GM12875 (cell line): ENCODE results near the gene NTNG1.

Source experiments
- H3K4me3 ChIP-seq: one replicate; pipeline ENCODE4 v1.5.1; 2011; ENCODE audit warnings: low read depth, low read length, control low read depth
- TF ChIP-seq, protein P1 (sequence below): IDR thresholded peaks from 2 replicates; pipeline ENCODE4 v1.5.1; 2011; ENCODE audit warnings: low read depth, mild to moderate bottlenecking, control low read depth, inconsistent platforms, low read length, moderate library complexity, borderline replicate concordance; ENCODE audit not compliant: insufficient read depth

NTNG1 gene

DNA sequence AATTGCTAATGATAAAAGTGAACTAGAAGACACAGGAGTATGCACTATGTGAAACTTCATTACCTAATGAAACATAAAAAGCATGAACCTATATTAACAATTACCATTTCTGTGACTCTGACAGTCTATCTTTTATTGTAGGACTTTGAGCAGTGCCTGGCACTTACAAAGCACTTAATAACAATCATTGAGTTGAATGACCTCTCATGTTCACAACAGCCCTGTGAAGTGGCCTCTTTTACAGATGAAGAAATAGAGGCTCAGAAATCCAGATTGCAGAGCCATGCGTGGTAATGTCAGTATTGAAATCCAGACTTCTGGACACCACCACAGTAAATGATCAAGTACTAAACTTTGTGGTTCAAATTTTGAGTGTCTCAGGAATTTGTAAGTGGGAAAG is 326.4 kb downstream of the NTNG1 start:
- TF ChIP-seq, protein P1, sequence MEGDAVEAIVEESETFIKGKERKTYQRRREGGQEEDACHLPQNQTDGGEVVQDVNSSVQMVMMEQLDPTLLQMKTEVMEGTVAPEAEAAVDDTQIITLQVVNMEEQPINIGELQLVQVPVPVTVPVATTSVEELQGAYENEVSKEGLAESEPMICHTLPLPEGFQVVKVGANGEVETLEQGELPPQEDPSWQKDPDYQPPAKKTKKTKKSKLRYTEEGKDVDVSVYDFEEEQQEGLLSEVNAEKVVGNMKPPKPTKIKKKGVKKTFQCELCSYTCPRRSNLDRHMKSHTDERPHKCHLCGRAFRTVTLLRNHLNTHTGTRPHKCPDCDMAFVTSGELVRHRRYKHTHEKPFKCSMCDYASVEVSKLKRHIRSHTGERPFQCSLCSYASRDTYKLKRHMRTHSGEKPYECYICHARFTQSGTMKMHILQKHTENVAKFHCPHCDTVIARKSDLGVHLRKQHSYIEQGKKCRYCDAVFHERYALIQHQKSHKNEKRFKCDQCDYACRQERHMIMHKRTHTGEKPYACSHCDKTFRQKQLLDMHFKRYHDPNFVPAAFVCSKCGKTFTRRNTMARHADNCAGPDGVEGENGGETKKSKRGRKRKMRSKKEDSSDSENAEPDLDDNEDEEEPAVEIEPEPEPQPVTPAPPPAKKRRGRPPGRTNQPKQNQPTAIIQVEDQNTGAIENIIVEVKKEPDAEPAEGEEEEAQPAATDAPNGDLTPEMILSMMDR, result no peak
- H3K4me3 ChIP-seq, result no peak overlapping the region

DNA sequence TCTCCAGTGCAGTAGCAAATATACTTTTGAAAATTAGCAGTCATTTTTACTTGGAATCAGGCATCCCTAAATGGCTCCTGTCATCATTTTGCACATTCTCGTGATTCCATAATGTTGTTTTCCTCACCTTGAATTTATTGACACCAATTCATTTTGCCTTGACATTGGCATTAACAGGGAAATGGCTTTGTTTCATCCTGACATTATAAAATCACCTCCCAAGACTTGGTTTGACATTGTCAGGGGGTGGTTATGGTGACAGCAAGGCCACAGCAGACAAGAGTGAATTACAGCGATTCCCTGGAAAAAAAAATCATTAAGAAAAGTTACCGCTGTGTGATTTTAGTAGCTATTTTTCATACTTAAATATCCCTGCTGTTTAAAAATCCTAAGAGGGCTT is 327.0 kb downstream of the NTNG1 start:
- no peak overlapping the region for H3K4me3 ChIP-seq
- TF ChIP-seq, protein P1, result no peak

DNA sequence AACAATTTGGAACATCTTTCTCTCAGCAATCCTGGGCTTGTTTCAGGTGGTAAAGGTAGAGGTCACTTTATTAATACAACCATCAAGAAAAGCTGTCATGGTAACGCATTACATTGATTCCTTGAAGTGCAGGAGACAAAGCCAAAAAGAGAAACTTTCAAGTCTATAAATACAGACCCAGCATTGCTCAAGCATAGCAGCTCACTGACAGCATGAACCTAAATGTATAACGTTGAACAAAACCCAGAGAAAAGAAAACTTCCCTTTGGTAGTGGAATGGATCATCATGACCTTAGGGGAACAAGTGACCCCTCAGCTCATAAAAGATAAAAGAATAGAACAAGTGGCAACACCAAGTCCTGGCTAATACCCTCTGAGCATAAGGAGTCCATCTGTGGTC is 332.2 kb downstream of the NTNG1 start:
- TF ChIP-seq, protein P1, result no peak
- H3K4me3 ChIP-seq, result no peak overlapping the region

DNA sequence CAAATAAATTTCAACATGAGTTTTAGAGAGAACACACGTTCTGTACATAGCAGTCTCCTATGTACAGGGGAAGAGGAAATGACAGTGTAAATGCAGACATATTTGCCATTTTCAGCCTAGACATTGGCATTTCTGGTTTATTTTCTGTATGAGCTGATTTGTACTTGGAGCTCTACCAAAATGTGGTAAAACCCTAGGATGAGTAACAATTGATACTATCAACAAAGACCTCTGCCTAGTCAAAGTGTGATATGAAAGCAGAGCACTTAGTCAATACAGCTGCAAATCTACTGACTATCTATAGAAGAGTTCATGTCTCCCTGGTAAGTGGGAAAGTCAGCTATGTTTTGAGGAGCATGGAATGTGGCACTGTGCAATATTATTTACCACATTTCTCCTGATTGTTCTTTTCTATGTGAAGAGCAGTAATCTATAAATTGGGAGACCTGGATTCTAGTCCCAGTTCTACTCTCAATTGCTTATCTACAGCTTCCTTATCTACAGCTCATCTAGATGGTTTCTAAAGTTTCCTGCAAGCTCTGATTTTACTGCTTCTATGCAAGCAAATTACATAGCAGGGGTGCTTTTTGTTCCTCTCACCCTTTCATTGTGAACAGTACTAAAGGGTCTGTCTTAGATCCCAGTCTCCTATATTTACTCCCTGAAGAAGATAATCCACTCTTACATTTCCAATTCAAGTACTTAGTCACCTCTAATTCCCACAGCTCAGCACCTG is 334.2 kb downstream of the NTNG1 start:
- H3K4me3 ChIP-seq, result no peak overlapping the region

DNA sequence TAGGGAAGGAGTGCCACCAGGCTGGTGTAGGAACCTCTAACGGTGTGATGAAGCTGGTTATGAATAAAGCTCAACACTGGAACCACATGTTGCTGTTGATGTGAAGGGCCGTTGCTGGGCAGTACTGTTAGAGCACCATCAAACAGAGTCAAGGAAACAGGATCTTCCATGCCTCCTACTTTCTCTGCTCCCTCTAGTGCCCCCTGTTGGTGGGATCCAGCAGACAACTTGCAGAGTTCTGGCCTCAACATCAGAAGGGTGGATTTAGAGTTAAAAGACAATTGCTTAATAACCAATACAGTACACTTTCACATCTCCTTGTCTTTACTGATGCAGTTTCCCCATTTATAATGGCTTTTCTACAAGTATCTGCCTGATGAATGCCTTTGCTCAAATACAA is 336.4 kb downstream of the NTNG1 start:
- no peak overlapping the region for H3K4me3 ChIP-seq
- TF ChIP-seq, protein P1, result peak; percentile 43; the same call in 1 of the 2 replicates

More for the DNA sequence above, 334.2 kb downstream of the NTNG1 start:
- TF ChIP-seq, protein P1, result no peak

DNA sequence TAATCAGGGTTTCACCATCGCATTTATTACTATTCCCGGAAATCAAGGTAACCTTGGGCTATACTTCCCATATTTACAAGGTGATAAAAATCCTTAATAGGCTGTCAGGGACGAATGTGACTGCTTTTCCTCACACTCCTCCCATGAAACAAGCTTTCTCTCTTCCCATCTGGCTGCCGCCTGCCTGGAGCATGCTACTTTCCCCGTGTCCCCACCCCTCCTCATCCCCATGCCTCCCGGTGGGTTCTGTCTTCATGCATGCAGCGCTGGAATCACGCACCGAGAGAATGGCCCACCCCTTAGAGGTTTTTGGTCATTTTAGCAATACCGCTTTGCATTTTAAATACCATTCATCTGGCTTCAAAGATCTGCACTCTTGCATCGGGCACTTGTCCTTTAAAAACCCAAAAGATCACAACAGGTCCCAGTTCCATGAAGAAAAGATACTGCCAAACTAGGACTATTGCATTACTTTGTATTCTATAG is 339.1 kb downstream of the NTNG1 start:
- TF ChIP-seq, protein P1, result no peak
- H3K4me3 ChIP-seq, result no peak overlapping the region
